ENCODE results near the gene PRRX2. TPM values are rescaled to one million over a fixed set of nuclear protein-coding genes. Genes with fewer than 3 reads are reported as not detected.

PRRX2 gene
- total and polyA plus RNA-seq, 9 of the 15 experiments (the other 6 are each of a cell fraction or from before 2014, with no cell fraction given) = 0.21 TPM; not detected in 8

GRCh38 chr9:129720865-129721545 lies 55.6 kb downstream of the PRRX2 start (continued):
- TF ChIP-seq GTF3C2 (IDR thresholded peaks at IDR 0.05; ENCODE audit: borderline replicate concordance, extremely low read depth, insufficient read length) (peak; percentile 77), MED1 (CRISPR knock-in tag; IDR thresholded peaks at IDR 0.05; ENCODE audit: borderline replicate concordance) (no peak), PML (IDR thresholded peaks at IDR 0.05; ENCODE audit: low read length) (no peak), CREB5 (CRISPR knock-in tag; IDR thresholded peaks at IDR 0.05) (no peak), NFIC (IDR thresholded peaks at IDR 0.05) (peak; percentile 75), DPF2 (IDR thresholded peaks at IDR 0.05) (no peak), RREB1 (CRISPR knock-in tag; IDR thresholded peaks at IDR 0.05) (no peak), JUN (IDR thresholded peaks at IDR 0.05; ENCODE audit: borderline replicate concordance, low read depth, low read length) (no peak), JUN (CRISPR knock-in tag; IDR thresholded peaks at IDR 0.05; ENCODE audit: borderline replicate concordance) (peak; percentile 32; the same call in 1 of the 2 replicates), HNRNPH1 (optimal IDR thresholded peaks at IDR 0.05; ENCODE audit: low read depth, low read length) (no peak), ZNF263 (CRISPR knock-in tag; IDR thresholded peaks at IDR 0.05; ENCODE audit: borderline replicate concordance) (0 out of 2 replicates have a peak, but pooled peaks have one; percentile 16), SAFB2 (IDR thresholded peaks at IDR 0.05; ENCODE audit: borderline replicate concordance, low read depth, low read length, severe bottlenecking) (no peak), SRSF7 (optimal IDR thresholded peaks at IDR 0.05; ENCODE audit: low read depth, low read length) (no peak), RB1 (IDR thresholded peaks at IDR 0.05; ENCODE audit: low read depth) (0 out of 2 replicates have a peak, but pooled peaks have one; percentile 13)

Data from K562 (cell line).